CD4-positive, alpha-beta T cell (primary cell): ENCODE results near the gene HLCS. TPM values are rescaled to one million over a fixed set of nuclear protein-coding genes. Genes with fewer than 3 reads are reported as not detected.

Experiments used
- ATAC-seq: fragments of 200-7000 bp; cut with Tn5 transposase; one replicate; pipeline ENCODE4 v1.10.0; 2022; ENCODE audit warnings: mild to moderate bottlenecking; ENCODE audit not compliant: poor library complexity
- CTCF ChIA-PET: fragments of 350-600 bp; sonication (Branson Sonifier 250); formaldehyde crosslinking; loops from one replicate; lab custom pipeline; 2021; ENCODE audit warnings: antibody characterized with exemption, inconsistent platforms; lab: Charles Lee
- POLR2A ChIA-PET: fragments of 350-600 bp; sonication (Branson Sonifier 250); formaldehyde crosslinking; loops from one replicate; lab custom pipeline; 2021; ENCODE audit warnings: antibody characterized with exemption, inconsistent platforms; lab: Charles Lee
- DNase-seq, 14 experiments: peaks; one replicate each; pipeline ENCODE4 v3.0.0-alpha.2; 2013 to 2020; ENCODE audit warnings: mixed read lengths in 2 of 14
- H3K27ac ChIP-seq, 2 donors: one replicate each; pipeline versions ENCODE4 v1.5.1 to v1.7.0; 2013; ENCODE audit warnings: low read length in 2 of 2, low read depth in 1 of 2, mild to moderate bottlenecking in 1 of 2
- H3K27me3 ChIP-seq, 2 experiments: 1 replicate in 1 of 2; 2 replicates in 1 of 2; pipeline versions ENCODE4 v1.6.1 to v1.7.0; 2013; ENCODE audit warnings: low read length in 2 of 2, control low read depth in 1 of 2, mild to moderate bottlenecking in 1 of 2, moderate library complexity in 1 of 2; ENCODE audit not compliant: insufficient read depth in 2 of 2, control insufficient read depth in 1 of 2
- H3K36me3 ChIP-seq: one replicate; pipeline ENCODE4 v1.6.1; 2013; ENCODE audit warnings: low read length, control low read depth; ENCODE audit not compliant: insufficient read depth
- H3K4me1 ChIP-seq: one replicate; pipeline ENCODE4 v1.6.1; 2013; ENCODE audit warnings: low read length, control low read depth; ENCODE audit not compliant: insufficient read depth
- H3K4me3 ChIP-seq: one replicate; pipeline ENCODE4 v1.5.1; 2013; ENCODE audit warnings: mild to moderate bottlenecking, low read length, moderate library complexity
- H3K9me3 ChIP-seq, 2 experiments: 1 replicate in 1 of 2; 2 replicates in 1 of 2; pipeline versions ENCODE4 v1.6.1 to v1.7.0; 2013; ENCODE audit warnings: low read length in 2 of 2, mild to moderate bottlenecking in 2 of 2, control low read depth in 1 of 2, moderate library complexity in 1 of 2; ENCODE audit not compliant: control insufficient read depth in 1 of 2, insufficient read depth in 1 of 2
- H3K27ac Mint-ChIP-seq: one replicate; pipeline ENCODE4 v1.8.0; 2020; ENCODE audit warnings: mixed read lengths
- H3K27me3 Mint-ChIP-seq: one replicate; pipeline ENCODE4 v1.8.0; 2021; ENCODE audit warnings: mixed read lengths
- H3K36me3 Mint-ChIP-seq: one replicate; pipeline ENCODE4 v1.8.0; 2021; ENCODE audit warnings: low read depth, mixed read lengths
- H3K4me1 Mint-ChIP-seq: one replicate; pipeline ENCODE4 v1.8.0; 2021; ENCODE audit warnings: low read depth, mixed read lengths
- H3K4me3 Mint-ChIP-seq: one replicate; pipeline ENCODE4 v1.8.0; 2020; ENCODE audit warnings: mild to moderate bottlenecking, mixed read lengths
- H3K9me3 Mint-ChIP-seq: one replicate; pipeline ENCODE4 v1.8.0; 2020; ENCODE audit warnings: mixed read lengths
- intact Hi-C, 2 experiments: fragments of 100-400 bp; cut with DNase I in 1 of 2; cut with micrococcal nuclease in 1 of 2; formaldehyde crosslinking; loops; one replicate each; pipeline versions ENCODE4 v1.15.1 to v1.9.0; 2023 to 2025; cut with DNase I, micrococcal nuclease
- total RNA-seq, 174 experiments: library from RNA in 2 of 174; stranded (reverse) in 2 of 174; gene quantifications; one replicate each; pipeline ENCODE4 v1.2.3 and lab custom pipeline; 2021 to 2026
- TF ChIP-seq, protein P1 (sequence below): fragments of 200-600 bp; IDR thresholded peaks from one replicate; pipeline ENCODE4 v1.8.0; 2022; ENCODE audit warnings: antibody characterized with exemption, mild to moderate bottlenecking

Gene HLCS
- total RNA-seq, 2 experiments from 2014 or later, result 8.1 to 10.0 TPM

DNA sequence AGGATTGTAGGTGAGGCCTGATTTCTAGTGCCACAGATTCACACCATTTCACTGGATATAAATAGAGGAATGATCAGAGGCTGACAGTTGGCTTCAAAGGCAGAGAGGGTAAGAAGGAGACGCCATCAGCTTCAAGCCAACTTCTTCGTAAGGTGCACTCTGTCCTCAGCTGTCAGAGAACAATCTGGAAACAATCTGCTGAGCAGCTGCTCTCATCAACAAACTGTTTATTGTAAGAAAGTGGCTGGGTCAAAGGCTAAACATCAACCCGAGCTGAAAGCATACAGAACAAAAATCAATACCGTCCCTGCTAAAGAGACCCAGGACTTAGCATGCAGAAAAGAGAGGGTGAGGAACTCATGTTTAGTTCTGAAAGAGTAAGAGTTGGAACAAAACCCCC is 48.2 kb downstream of the HLCS start:
- Mint-ChIP-seq H3K27me3 (no peaks in the 10 kb centered on the region), H3K4me1 (peaks cover 11% of the 10 kb centered on the region), H3K4me3 (no peak overlapping the region), H3K9me3 (no peaks in the 10 kb centered on the region), H3K36me3 (peaks cover 5% of the 10 kb centered on the region), H3K27ac (no peak overlapping the region)
- DNase-seq (no peak), ATAC-seq (no peak)
- Histone ChIP-seq H3K27me3 (no peaks in the 10 kb centered on the region), H3K36me3 (no peaks in the 10 kb centered on the region), H3K4me3 (no peak overlapping the region), H3K9me3 (peaks cover 0 to 6% of the 10 kb centered on the region in 2 experiments), H3K27ac (no peak overlapping the region), H3K4me1 (no peaks in the 10 kb centered on the region)
- CTCF ChIA-PET, result no interaction called here
- POLR2A ChIA-PET, result no interaction called here
- TF ChIP-seq, protein P1, sequence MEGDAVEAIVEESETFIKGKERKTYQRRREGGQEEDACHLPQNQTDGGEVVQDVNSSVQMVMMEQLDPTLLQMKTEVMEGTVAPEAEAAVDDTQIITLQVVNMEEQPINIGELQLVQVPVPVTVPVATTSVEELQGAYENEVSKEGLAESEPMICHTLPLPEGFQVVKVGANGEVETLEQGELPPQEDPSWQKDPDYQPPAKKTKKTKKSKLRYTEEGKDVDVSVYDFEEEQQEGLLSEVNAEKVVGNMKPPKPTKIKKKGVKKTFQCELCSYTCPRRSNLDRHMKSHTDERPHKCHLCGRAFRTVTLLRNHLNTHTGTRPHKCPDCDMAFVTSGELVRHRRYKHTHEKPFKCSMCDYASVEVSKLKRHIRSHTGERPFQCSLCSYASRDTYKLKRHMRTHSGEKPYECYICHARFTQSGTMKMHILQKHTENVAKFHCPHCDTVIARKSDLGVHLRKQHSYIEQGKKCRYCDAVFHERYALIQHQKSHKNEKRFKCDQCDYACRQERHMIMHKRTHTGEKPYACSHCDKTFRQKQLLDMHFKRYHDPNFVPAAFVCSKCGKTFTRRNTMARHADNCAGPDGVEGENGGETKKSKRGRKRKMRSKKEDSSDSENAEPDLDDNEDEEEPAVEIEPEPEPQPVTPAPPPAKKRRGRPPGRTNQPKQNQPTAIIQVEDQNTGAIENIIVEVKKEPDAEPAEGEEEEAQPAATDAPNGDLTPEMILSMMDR, result no peak
- intact Hi-C loops, result no loop called here

DNA sequence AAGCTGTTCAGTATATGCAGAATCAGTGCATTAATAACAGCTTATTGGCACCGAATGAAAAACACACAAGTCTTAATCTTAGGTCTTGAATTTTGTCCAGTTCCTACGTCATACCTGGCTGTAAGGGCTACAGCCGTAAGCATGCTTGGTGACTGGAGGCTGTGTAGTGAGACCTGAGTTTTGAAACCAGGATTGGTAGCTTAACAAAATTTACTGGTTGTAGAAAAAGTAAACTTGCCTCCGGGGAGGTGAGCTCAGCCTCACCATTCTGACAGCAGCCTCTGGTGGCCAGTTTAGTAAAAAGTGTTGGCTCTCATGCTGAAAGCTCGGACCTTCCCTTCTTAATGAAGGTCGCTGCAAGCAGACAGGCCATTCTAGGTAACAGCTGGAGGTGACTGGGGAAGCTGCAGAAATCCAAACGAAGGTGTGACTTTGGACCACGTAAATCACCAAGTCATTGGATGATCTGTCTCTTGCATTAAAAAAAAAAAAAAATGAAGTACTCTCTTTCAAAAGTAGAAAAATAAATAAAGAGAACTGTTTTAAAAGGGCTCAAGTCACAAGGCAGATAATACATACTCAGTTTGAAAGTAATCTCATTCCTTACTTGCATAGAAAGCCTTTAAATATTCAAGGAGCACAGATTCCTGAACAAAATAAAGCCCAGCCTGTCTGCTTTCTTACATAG is 48.9 kb downstream of the HLCS start:
- Histone ChIP-seq H3K4me3 (no peak overlapping the region), H3K27ac (no peak overlapping the region), H3K4me1 (no peaks in the 10 kb centered on the region), H3K27me3 (no peaks in the 10 kb centered on the region), H3K9me3 (peaks cover 0 to 6% of the 10 kb centered on the region in 2 experiments), H3K36me3 (no peaks in the 10 kb centered on the region)
- H3K4me1 Mint-ChIP-seq, result peaks cover 11% of the 10 kb centered on the region
- no peak overlapping the region for H3K4me3 Mint-ChIP-seq
- ChIA-PET POLR2A (no interaction called here), CTCF (interaction anchor here (1.3 kb wide), 1 partner anchor 10 kb away, joined by 5 read pairs; no protein-coding TSS in a partner anchor)
- no peaks in the 10 kb centered on the region for H3K9me3 Mint-ChIP-seq
- intact Hi-C loops, result no loop called here
- H3K27ac Mint-ChIP-seq, result no peak overlapping the region
- H3K27me3 Mint-ChIP-seq, result no peaks in the 10 kb centered on the region
- TF ChIP-seq, protein P1, result no peak
- DNase-seq (no peak), ATAC-seq (no peak)
- H3K36me3 Mint-ChIP-seq, result peaks cover 5% of the 10 kb centered on the region

DNA sequence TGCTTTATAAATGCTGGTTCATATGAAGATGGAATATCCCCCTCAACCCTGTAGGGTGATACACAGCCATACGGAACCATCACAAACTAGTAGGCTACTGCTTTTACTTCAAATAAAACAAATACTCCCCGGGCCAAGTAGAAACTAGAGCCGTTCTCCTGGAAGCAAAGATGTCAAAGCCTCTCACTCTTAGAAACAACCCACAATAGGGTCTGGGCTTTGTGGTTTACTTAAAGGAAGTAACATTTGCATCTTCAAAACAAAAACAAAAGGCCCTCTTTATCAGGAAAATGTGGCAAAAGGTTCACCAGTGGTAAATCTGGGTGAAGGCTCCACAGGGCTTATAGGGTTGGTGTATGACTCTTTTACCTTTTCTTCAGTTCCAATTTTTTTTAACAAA is 49.8 kb downstream of the HLCS start:
- Histone ChIP-seq H3K27ac (no peak overlapping the region), H3K27me3 (no peaks in the 10 kb centered on the region), H3K4me3 (no peak overlapping the region), H3K9me3 (peaks cover 0 to 6% of the 10 kb centered on the region in 2 experiments), H3K36me3 (no peaks in the 10 kb centered on the region), H3K4me1 (no peaks in the 10 kb centered on the region)
- H3K4me1 Mint-ChIP-seq, result peaks cover 11% of the 10 kb centered on the region
- no peak for ATAC-seq
- no peak overlapping the region for H3K27ac Mint-ChIP-seq
- peaks cover 5% of the 10 kb centered on the region for H3K36me3 Mint-ChIP-seq
- ChIA-PET POLR2A (no interaction called here), CTCF (interaction anchor here (1.3 kb wide), 1 partner anchor 11 kb away, joined by 5 read pairs; no protein-coding TSS in a partner anchor)
- intact Hi-C loops, result no loop called here
- no peaks in the 10 kb centered on the region for H3K27me3 Mint-ChIP-seq
- H3K9me3 Mint-ChIP-seq, result no peaks in the 10 kb centered on the region
- no peak overlapping the region for H3K4me3 Mint-ChIP-seq
- TF ChIP-seq, protein P1, result no peak
- DNase-seq, result no peak
